HL-60 (cell line): ENCODE data around the gene IFNAR2.

Experiments
- CTCF ChIP-seq: IDR thresholded peaks from one replicate; pipeline ENCODE4 v1.5.1; 2011; ENCODE audit warnings: low read length, control low read depth, inconsistent platforms; ENCODE audit not compliant: insufficient read depth
- REST ChIP-seq: IDR thresholded peaks from 2 replicates; pipeline ENCODE4 v1.6.1; 2012; ENCODE audit warnings: low read depth; ENCODE audit not compliant: insufficient replicate concordance

- no peak for TF ChIP-seq REST
- no peak for TF ChIP-seq CTCF
Measured at GRCh38 chr21:33266789-33267135, 37.0 kb downstream of the IFNAR2 start.
